ENCODE data around the gene AGAP6.
"Not testable (repeated sequence)": the region's sequence is repeated elsewhere in the genome, so short reads cannot be mapped to it uniquely, and the experiment has no call there.

AGAP6 gene

DNA sequence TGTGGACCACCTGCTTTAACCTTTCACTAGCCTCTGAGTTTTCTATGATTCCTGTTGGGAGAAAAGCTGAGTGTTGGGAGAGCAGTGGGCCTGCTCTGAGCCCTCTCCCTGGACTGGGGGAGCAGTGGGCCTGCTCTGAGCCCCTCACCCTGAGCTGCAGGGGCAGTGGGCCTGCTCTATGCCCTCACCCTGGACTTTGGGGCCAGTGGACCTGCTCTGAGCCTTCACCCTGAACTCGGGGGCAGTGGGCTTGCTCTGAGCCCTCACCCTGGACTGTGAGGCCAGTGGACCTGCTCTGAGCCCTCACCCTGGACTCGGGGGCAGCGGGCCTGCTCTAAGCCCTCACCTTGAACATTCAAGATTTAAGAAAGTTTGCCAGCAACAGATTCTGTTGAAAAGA lies 33.4 kb downstream of the AGAP6 start:
- H3K9ac ChIP-seq (ENCODE audit: low read length), result no peak overlapping the region
- no peak overlapping the region for H3K4me3 ChIP-seq (ENCODE audit: low read depth, low read length, poor library complexity, severe bottlenecking)
- H3K79me2 ChIP-seq (ENCODE audit: insufficient read depth, low read length), result no peaks in the 10 kb centered on the region
- H3K27ac ChIP-seq (ENCODE audit: low read depth, low read length, poor library complexity, severe bottlenecking), result no peak overlapping the region
- TF ChIP-seq EZH2 (IDR thresholded peaks at IDR 0.05; ENCODE audit: borderline replicate concordance, low read length), result no peak
- TF ChIP-seq, protein P1, sequence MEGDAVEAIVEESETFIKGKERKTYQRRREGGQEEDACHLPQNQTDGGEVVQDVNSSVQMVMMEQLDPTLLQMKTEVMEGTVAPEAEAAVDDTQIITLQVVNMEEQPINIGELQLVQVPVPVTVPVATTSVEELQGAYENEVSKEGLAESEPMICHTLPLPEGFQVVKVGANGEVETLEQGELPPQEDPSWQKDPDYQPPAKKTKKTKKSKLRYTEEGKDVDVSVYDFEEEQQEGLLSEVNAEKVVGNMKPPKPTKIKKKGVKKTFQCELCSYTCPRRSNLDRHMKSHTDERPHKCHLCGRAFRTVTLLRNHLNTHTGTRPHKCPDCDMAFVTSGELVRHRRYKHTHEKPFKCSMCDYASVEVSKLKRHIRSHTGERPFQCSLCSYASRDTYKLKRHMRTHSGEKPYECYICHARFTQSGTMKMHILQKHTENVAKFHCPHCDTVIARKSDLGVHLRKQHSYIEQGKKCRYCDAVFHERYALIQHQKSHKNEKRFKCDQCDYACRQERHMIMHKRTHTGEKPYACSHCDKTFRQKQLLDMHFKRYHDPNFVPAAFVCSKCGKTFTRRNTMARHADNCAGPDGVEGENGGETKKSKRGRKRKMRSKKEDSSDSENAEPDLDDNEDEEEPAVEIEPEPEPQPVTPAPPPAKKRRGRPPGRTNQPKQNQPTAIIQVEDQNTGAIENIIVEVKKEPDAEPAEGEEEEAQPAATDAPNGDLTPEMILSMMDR (IDR thresholded peaks at IDR 0.05; ENCODE audit: low read length), result no peak
- no peaks in the 10 kb centered on the region for H3K4me1 ChIP-seq (ENCODE audit: insufficient read depth, low read length, severe bottlenecking)
- H2AFZ ChIP-seq (ENCODE audit: low read length), result no peak overlapping the region
- H3K9me3 ChIP-seq (ENCODE audit: low read length), result no peaks in the 10 kb centered on the region
- no peaks in the 10 kb centered on the region for H3K9me2 ChIP-seq (ENCODE audit: low read depth, low read length)
- no peaks in the 10 kb centered on the region for H3K36me3 ChIP-seq (ENCODE audit: insufficient read depth, low read length)
- H3K27me3 ChIP-seq (ENCODE audit: insufficient read depth, low read length), result no peaks in the 10 kb centered on the region
- H3F3A ChIP-seq (ENCODE audit: insufficient read depth, low read length), result no peaks in the 10 kb centered on the region
- no peaks in the 10 kb centered on the region for H4K20me1 ChIP-seq (ENCODE audit: insufficient read depth, low read length)
- no peak overlapping the region for H3K4me2 ChIP-seq (ENCODE audit: low read length)

DNA sequence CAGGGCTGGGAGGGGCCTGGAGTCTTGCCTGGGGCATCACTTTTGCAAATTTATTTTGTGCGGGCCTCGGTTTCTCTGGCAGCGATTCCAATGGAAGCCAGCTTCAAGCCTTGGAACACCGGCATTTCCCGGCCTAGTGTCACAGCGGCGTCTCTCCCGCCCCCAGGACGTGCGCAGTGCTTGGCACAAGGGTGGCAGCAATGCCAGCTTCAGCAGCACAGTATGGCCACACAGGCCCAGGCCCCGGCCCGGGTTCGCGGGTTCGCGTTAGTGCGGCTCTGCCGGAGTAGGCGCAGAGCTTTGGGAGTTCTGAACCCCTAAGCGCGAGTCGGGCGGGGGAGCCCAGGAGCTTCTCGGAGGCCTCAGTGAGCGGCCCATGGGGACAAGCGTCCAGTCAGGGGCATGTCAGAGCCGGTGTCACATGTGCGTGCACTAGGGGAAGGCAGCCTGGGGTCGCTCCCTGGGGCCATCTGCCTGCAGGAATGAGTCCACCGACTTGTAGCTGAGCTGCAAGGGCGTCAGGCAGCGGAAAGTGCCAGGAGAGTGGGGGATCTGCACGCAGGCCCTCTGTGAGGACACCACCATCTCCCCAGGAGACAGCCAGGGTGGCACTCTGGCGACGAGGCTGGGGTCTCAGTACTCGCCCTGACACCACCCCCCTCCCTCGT lies 36.6 kb downstream of the AGAP6 start:
- not testable (repeated sequence) for H4K20me1 ChIP-seq (ENCODE audit: insufficient read depth, low read length); H3K36me3 ChIP-seq (ENCODE audit: insufficient read depth, low read length); H2AFZ ChIP-seq (ENCODE audit: low read length); H3K4me2 ChIP-seq (ENCODE audit: low read length); H3K9me3 ChIP-seq (ENCODE audit: low read length); H3K9me2 ChIP-seq (ENCODE audit: low read depth, low read length); H3K79me2 ChIP-seq (ENCODE audit: insufficient read depth, low read length); H3K4me3 ChIP-seq (ENCODE audit: low read depth, low read length, poor library complexity, severe bottlenecking); H3F3A ChIP-seq (ENCODE audit: insufficient read depth, low read length); H3K27ac ChIP-seq (ENCODE audit: low read depth, low read length, poor library complexity, severe bottlenecking); H3K4me1 ChIP-seq (ENCODE audit: insufficient read depth, low read length, severe bottlenecking); H3K9ac ChIP-seq (ENCODE audit: low read length); H3K27me3 ChIP-seq (ENCODE audit: insufficient read depth, low read length)

GRCh38 chr10:50025627-50026026 lies 37.4 kb downstream of the AGAP6 start:
- Histone ChIP-seq H4K20me1 (ENCODE audit: insufficient read depth, low read length) (no peaks in the 10 kb centered on the region), H3K27me3 (ENCODE audit: insufficient read depth, low read length) (no peaks in the 10 kb centered on the region), H3K79me2 (ENCODE audit: insufficient read depth, low read length) (no peaks in the 10 kb centered on the region), H2AFZ (ENCODE audit: low read length) (no peak overlapping the region), H3K4me2 (ENCODE audit: low read length) (no peak overlapping the region), H3K9me3 (ENCODE audit: low read length) (no peaks in the 10 kb centered on the region), H3K4me3 (ENCODE audit: low read depth, low read length, poor library complexity, severe bottlenecking) (no peak overlapping the region), H3K9ac (ENCODE audit: low read length) (no peak overlapping the region), H3K36me3 (ENCODE audit: insufficient read depth, low read length) (no peaks in the 10 kb centered on the region), H3K4me1 (ENCODE audit: insufficient read depth, low read length, severe bottlenecking) (no peaks in the 10 kb centered on the region), H3K27ac (ENCODE audit: low read depth, low read length, poor library complexity, severe bottlenecking) (no peak overlapping the region), H3K9me2 (ENCODE audit: low read depth, low read length) (no peaks in the 10 kb centered on the region), H3F3A (ENCODE audit: insufficient read depth, low read length) (no peaks in the 10 kb centered on the region)
- TF ChIP-seq EZH2 (IDR thresholded peaks at IDR 0.05; ENCODE audit: borderline replicate concordance, low read length), result no peak
- TF ChIP-seq, protein P1 (IDR thresholded peaks at IDR 0.05; ENCODE audit: low read length), result no peak

- Histone ChIP-seq H4K20me1 (ENCODE audit: insufficient read depth, low read length) (no peaks in the 10 kb centered on the region), H3K27me3 (ENCODE audit: insufficient read depth, low read length) (no peaks in the 10 kb centered on the region), H3K9me2 (ENCODE audit: low read depth, low read length) (no peaks in the 10 kb centered on the region), H2AFZ (ENCODE audit: low read length) (no peak overlapping the region), H3K27ac (ENCODE audit: low read depth, low read length, poor library complexity, severe bottlenecking) (no peak overlapping the region), H3K4me3 (ENCODE audit: low read depth, low read length, poor library complexity, severe bottlenecking) (no peak overlapping the region), H3K9ac (ENCODE audit: low read length) (no peak overlapping the region), H3K9me3 (ENCODE audit: low read length) (no peaks in the 10 kb centered on the region), H3K79me2 (ENCODE audit: insufficient read depth, low read length) (no peaks in the 10 kb centered on the region), H3K4me2 (ENCODE audit: low read length) (no peak overlapping the region), H3K4me1 (ENCODE audit: insufficient read depth, low read length, severe bottlenecking) (no peaks in the 10 kb centered on the region), H3K36me3 (ENCODE audit: insufficient read depth, low read length) (no peaks in the 10 kb centered on the region), H3F3A (ENCODE audit: insufficient read depth, low read length) (no peaks in the 10 kb centered on the region)
- TF ChIP-seq, protein P1 (IDR thresholded peaks at IDR 0.05; ENCODE audit: low read length), result no peak
- TF ChIP-seq EZH2 (IDR thresholded peaks at IDR 0.05; ENCODE audit: borderline replicate concordance, low read length), result no peak
Measured at GRCh38 chr10:50027195-50027594, 39.0 kb downstream of the AGAP6 start.

All from OCI-LY1 (cell line).